ENCODE data around the gene CORO1C.

Gene CORO1C

GRCh38 chr12:108690191-108690518 lies 41.2 kb downstream of the CORO1C start:
- ChIA-PET CTCF (interaction anchor here (1.0 to 2.8 kb wide), 2 partner anchors 25 to 113 kb away, joined by 3 to 18 read pairs; no protein-coding TSS in a partner anchor), POLR2A (ENCODE audit: low non-redundant PET) (no interaction called here)
- peak overlapping the region; percentile 58 for H3K27ac ChIP-seq
- no peak for TF ChIP-seq CTCF (conservative IDR thresholded peaks at IDR 0.05; ENCODE audit: low read depth)
- DNase-seq (ENCODE audit: low spot score) = no peak

GRCh38 chr12:108689314-108690190 lies 41.8 kb downstream of the CORO1C start:
- ChIA-PET POLR2A (ENCODE audit: low non-redundant PET) (no interaction called here), CTCF (interaction anchor here (0.6 to 2.8 kb wide), 4 partner anchors 17 to 114 kb away, joined by 3 to 18 read pairs (median 4); no protein-coding TSS in a partner anchor)
- TF ChIP-seq CTCF (conservative IDR thresholded peaks at IDR 0.05; ENCODE audit: low read depth) = no peak
- no peak for DNase-seq (ENCODE audit: low spot score)
- peak overlapping the region; percentile 58 for H3K27ac ChIP-seq

- POLR2A ChIA-PET (ENCODE audit: low non-redundant PET) = no interaction called here
- CTCF ChIA-PET = interaction anchor here (0.6 to 1.5 kb wide), 2 partner anchors 116 to 425 kb away, joined by 3 to 5 read pairs; no protein-coding TSS in a partner anchor
These were observed 44.5 kb downstream of the CORO1C start for GRCh38 chr12:108686780-108687179.

GRCh38 chr12:108685469-108686260 lies 45.7 kb downstream of the CORO1C start:
- no peak overlapping the region for H3K27ac ChIP-seq
- no peak for DNase-seq (ENCODE audit: low spot score)
- POLR2A ChIA-PET (ENCODE audit: low non-redundant PET) = no interaction called here
- no peak for TF ChIP-seq CTCF (conservative IDR thresholded peaks at IDR 0.05; ENCODE audit: low read depth)
- CTCF ChIA-PET = interaction anchor here (0.8 to 1.5 kb wide), 2 partner anchors 117 to 118 kb away, joined by 3 to 5 read pairs; no protein-coding TSS in a partner anchor

More at GRCh38 chr12:108686780-108687179, 44.5 kb downstream of the CORO1C start:
- no peak for DNase-seq (ENCODE audit: low spot score)
- H3K27ac ChIP-seq = no peak overlapping the region
- TF ChIP-seq CTCF (conservative IDR thresholded peaks at IDR 0.05; ENCODE audit: low read depth) = no peak

- ChIA-PET CTCF (no interaction called here), POLR2A (ENCODE audit: low non-redundant PET) (no interaction called here)
- DNase-seq (ENCODE audit: low spot score) = no peak
- no peak overlapping the region for H3K27ac ChIP-seq
- no peak for TF ChIP-seq CTCF (conservative IDR thresholded peaks at IDR 0.05; ENCODE audit: low read depth)
These were observed 47.3 kb downstream of the CORO1C start for GRCh38 chr12:108683906-108684556.

- no peak for TF ChIP-seq CTCF (conservative IDR thresholded peaks at IDR 0.05; ENCODE audit: low read depth)
- no peak overlapping the region for H3K27ac ChIP-seq
- POLR2A ChIA-PET (ENCODE audit: low non-redundant PET) = no interaction called here
- CTCF ChIA-PET = no interaction called here
- DNase-seq (ENCODE audit: low spot score) = no peak
These were observed 50.0 kb downstream of the CORO1C start for GRCh38 chr12:108681317-108681716.
